ENCODE data around the gene SHOC2. TPM values are rescaled to one million over a fixed set of nuclear protein-coding genes. Genes with fewer than 3 reads are reported as not detected.

Gene SHOC2
- 30.1 and 34.9 TPM in 2 replicates for total RNA-seq
- long read RNA-seq, transcript SHOC2-202 (9 exons, 3,943 nt) = major isoform, 24 of 44 reads
- long read RNA-seq, partial matches to known transcripts = 9 of 44 reads
- long read RNA-seq, other reads (novel, unspliced or antisense) = 10 of 44 reads

DNA sequence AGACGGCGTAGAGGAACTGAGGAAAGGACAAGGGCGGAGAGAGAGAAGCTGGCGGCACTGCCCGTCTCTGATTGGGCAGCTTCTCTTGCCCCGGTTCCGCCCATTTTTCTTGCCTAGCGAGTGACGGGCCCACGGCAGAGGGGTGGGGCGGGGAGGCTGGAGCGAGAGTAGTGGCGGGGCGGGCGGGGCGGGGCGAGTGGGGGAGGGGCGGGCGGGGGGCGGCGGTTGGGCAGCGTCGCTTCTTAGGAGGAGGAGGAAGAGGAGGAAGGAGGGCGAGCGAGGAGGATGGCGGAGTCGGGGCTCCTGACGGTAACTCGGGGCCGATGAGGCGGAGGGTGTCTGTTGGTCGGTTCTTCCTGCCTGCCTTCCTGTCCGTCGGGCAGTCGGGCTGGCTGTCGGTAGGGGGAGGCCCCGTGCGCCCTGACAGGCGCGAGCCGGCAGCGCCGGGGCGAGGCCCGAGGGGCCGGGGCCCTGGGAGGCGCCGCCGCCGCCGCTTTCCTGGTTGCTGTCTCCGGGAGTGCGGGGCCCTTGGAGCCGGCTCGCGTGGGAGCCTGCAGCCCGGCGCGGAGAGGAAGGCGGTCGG lies at the start of gene SHOC2:
Gene SHOC2, plus strand, starts transcription at position 256 of the 583 bp plus-strand sequence. CDS start 44,755 bp downstream, outside the sequence.
- peak within 1 kb of the TSS; percentile 99 for H3K27ac Mint-ChIP-seq (ENCODE audit: unreplicated experiment)
- no peaks in the 10 kb centered on the region for H3K27me3 Mint-ChIP-seq (ENCODE audit: low read depth)
- no peaks in the 10 kb centered on the region for H3K9me3 Mint-ChIP-seq
- peaks cover 41% of the 10 kb centered on the region for H3K4me1 Mint-ChIP-seq
- TF ChIP-seq, protein P1, sequence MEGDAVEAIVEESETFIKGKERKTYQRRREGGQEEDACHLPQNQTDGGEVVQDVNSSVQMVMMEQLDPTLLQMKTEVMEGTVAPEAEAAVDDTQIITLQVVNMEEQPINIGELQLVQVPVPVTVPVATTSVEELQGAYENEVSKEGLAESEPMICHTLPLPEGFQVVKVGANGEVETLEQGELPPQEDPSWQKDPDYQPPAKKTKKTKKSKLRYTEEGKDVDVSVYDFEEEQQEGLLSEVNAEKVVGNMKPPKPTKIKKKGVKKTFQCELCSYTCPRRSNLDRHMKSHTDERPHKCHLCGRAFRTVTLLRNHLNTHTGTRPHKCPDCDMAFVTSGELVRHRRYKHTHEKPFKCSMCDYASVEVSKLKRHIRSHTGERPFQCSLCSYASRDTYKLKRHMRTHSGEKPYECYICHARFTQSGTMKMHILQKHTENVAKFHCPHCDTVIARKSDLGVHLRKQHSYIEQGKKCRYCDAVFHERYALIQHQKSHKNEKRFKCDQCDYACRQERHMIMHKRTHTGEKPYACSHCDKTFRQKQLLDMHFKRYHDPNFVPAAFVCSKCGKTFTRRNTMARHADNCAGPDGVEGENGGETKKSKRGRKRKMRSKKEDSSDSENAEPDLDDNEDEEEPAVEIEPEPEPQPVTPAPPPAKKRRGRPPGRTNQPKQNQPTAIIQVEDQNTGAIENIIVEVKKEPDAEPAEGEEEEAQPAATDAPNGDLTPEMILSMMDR (conservative IDR thresholded peaks at IDR 0.05) = no peak
- no peaks in the 10 kb centered on the region for H3K36me3 Mint-ChIP-seq (ENCODE audit: low read depth)
- peak within 1 kb of the TSS; percentile 100 for H3K4me3 Mint-ChIP-seq
- peak; percentile 90 for DNase-seq (ENCODE audit: low read depth, low spot score)

DNA sequence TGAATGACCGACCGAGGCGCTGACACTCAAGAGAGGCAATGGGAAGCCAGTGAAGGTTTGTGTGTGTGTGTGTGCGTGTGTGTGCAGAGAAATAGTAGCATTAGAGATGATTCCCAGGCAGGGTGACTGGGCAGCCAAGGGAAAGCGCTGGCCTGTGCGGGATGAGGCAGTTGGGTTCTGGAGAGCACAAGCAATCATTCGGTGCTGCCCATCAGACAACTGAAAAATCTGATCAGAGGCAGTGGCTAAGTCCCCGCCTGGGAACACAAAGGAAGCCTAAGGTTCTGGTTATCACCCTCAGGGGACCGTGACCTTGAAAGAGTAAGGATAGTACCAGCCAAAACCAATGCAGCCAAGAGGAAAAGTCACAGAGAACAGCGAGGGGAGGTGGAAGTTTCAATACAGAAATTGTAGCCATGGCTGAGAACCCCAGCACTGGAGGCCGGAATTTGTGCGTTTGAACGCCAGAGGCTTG lies 48.5 kb upstream of the SHOC2 start:
- TF ChIP-seq, protein P1 (conservative IDR thresholded peaks at IDR 0.05) = no peak
- Mint-ChIP-seq H3K27ac (ENCODE audit: unreplicated experiment) (peak overlapping the region; percentile 87), H3K4me3 (peak overlapping the region; percentile 95), H3K27me3 (ENCODE audit: low read depth) (no peaks in the 10 kb centered on the region), H3K4me1 (peaks cover 37% of the 10 kb centered on the region), H3K9me3 (no peaks in the 10 kb centered on the region), H3K36me3 (ENCODE audit: low read depth) (no peaks in the 10 kb centered on the region)
- DNase-seq (ENCODE audit: low read depth, low spot score) = no peak

DNA sequence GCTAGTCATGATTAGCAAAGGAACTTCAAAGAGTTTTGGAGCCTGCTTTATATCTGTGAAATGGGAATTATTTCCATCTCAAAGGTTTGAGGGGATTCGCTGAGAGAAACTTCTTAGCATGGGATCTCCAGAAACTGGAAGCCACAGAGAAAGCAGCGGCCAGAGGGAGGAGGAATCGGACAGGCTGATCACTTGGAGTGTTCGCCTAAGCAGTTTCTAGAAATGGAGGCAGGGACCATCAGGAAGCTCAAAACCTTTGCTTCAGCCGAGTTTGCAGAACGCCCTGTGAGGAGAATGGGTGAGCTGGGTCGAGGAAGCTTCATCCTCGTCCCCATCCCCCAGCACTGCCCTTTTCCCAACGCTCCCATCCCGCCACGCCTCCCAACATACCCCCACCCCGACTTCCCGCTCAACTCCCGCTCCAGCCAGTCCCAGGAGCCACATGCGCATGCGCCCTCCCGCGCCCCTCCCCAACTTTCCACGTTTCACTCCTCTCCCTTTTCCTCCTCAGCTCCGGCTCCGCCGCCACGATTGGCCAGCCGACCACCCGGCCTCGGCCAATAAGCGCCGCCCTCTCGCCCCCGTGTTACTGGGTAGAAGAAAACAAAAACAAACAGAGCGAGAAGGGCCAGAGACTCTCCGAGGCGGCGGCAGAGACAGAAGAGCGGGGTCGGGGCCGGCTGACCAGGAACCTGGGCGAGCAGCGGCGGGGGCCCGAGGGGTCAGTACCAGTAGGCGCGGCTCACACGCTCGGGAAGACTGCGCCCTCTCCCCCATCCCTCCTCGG lies 47.9 kb upstream of the SHOC2 start, which contains the start of gene PDCD4:
Gene PDCD4, plus strand, starts transcription at position 631 of the 787 bp plus-strand sequence. CDS start 4,100 bp downstream, outside the sequence.
- Mint-ChIP-seq H3K27me3 (ENCODE audit: low read depth) (no peaks in the 10 kb centered on the region), H3K4me1 (peaks cover 35% of the 10 kb centered on the region), H3K4me3 (peak within 1 kb of the TSS; percentile 95), H3K27ac (ENCODE audit: unreplicated experiment) (peak within 1 kb of the TSS; percentile 90), H3K36me3 (ENCODE audit: low read depth) (no peaks in the 10 kb centered on the region), H3K9me3 (no peaks in the 10 kb centered on the region)
- peak; percentile 100 for DNase-seq (ENCODE audit: low read depth, low spot score)
- TF ChIP-seq, protein P1 (conservative IDR thresholded peaks at IDR 0.05) = no peak

DNA sequence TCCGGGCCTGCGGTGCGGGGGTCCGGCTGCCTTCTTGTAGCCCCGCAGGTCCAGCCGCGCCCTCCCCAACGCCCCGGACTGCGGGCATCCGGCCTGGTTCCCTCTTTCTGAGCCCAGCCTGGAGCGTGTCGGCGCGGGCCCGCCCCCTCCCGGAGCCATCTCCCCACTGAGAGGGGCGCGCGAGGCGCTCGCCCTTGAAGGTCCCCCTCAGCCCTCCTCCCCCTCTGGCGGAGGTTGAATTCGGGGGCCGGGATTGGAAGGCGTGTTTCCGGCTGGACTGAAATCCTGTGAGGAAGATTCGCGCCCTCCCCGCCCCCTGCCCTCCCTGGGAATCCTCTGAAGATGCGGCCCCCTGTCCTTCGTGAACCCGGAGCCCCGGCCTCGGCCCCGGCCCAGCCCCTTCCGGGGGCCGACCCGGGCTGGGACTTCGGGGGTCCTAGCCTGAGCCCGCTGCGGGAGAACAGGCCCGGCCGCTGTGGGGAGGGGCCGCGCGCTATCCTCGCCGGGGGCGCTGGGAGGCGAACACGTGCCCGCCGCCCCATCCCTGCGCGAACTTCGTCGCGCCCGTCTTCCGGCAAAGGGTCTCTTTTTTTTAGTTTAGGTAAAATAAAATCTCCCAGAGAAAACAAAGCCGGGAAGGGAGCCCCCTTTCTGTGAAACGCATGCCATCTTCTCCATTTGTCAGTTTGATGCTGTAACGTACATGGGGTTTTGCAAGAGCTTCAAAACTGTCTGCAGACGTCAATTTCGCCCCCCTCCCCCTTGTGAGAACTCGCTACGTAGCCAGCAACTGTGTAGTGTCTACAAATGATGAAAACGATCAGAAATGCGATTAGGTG lies 47.0 kb upstream of the SHOC2 start:
- no peaks in the 10 kb centered on the region for H3K36me3 Mint-ChIP-seq (ENCODE audit: low read depth)
- peak overlapping the region; percentile 90 for H3K27ac Mint-ChIP-seq (ENCODE audit: unreplicated experiment)
- peak; percentile 74 for DNase-seq (ENCODE audit: low read depth, low spot score)
- H3K27me3 Mint-ChIP-seq (ENCODE audit: low read depth) = no peaks in the 10 kb centered on the region
- H3K9me3 Mint-ChIP-seq = no peaks in the 10 kb centered on the region
- peak overlapping the region; percentile 92 for H3K4me3 Mint-ChIP-seq
- H3K4me1 Mint-ChIP-seq = peaks cover 35% of the 10 kb centered on the region
- TF ChIP-seq, protein P1 (conservative IDR thresholded peaks at IDR 0.05) = no peak

All from neural crest cell (in vitro differentiated cells).